GM12873 (cell line): ENCODE results near the gene ZNF112.

Source experiments
- CTCF ChIP-seq: IDR thresholded peaks from 2 replicates; pipeline ENCODE4 v1.5.1; 2012; ENCODE audit warnings: low read depth, mild to moderate bottlenecking, moderate library complexity, low read length, control low read depth; ENCODE audit not compliant: insufficient read depth; ENCODE audit errors: missing control alignments

Gene ZNF112

GRCh38 chr19:44305457-44305856 is 51.0 kb downstream of the ZNF112 start:
- no peak for TF ChIP-seq CTCF

- TF ChIP-seq CTCF = no peak
Observed at GRCh38 chr19:44304659-44305193, 51.8 kb downstream of the ZNF112 start, which contains the start of gene ZNF235. Gene ZNF235, minus strand, starts transcription at chr19:44305025. Its CDS starts 1,621 bp downstream, at chr19:44303404.

- TF ChIP-seq CTCF = no peak
Observed at GRCh38 chr19:44303976-44304568, 52.4 kb downstream of the ZNF112 start.

GRCh38 chr19:44303320-44303719 is 53.2 kb downstream of the ZNF112 start:
- no peak for TF ChIP-seq CTCF

- TF ChIP-seq CTCF = no peak
Observed at GRCh38 chr19:44284968-44285367, 71.5 kb downstream of the ZNF112 start.

- TF ChIP-seq CTCF = no peak
Observed at GRCh38 chr19:44282846-44283245, 73.6 kb downstream of the ZNF112 start.

GRCh38 chr19:44280916-44281315 is 75.6 kb downstream of the ZNF112 start:
- no peak for TF ChIP-seq CTCF
